ENCODE data around the gene TTLL4.
A peak's percentile ranks its signal among the peaks of the same experiment; 100 is the strongest.
"Not testable (repeated sequence)": the region's sequence is repeated elsewhere in the genome, so short reads cannot be mapped to it uniquely, and the experiment has no call there.

Gene TTLL4, protein sequence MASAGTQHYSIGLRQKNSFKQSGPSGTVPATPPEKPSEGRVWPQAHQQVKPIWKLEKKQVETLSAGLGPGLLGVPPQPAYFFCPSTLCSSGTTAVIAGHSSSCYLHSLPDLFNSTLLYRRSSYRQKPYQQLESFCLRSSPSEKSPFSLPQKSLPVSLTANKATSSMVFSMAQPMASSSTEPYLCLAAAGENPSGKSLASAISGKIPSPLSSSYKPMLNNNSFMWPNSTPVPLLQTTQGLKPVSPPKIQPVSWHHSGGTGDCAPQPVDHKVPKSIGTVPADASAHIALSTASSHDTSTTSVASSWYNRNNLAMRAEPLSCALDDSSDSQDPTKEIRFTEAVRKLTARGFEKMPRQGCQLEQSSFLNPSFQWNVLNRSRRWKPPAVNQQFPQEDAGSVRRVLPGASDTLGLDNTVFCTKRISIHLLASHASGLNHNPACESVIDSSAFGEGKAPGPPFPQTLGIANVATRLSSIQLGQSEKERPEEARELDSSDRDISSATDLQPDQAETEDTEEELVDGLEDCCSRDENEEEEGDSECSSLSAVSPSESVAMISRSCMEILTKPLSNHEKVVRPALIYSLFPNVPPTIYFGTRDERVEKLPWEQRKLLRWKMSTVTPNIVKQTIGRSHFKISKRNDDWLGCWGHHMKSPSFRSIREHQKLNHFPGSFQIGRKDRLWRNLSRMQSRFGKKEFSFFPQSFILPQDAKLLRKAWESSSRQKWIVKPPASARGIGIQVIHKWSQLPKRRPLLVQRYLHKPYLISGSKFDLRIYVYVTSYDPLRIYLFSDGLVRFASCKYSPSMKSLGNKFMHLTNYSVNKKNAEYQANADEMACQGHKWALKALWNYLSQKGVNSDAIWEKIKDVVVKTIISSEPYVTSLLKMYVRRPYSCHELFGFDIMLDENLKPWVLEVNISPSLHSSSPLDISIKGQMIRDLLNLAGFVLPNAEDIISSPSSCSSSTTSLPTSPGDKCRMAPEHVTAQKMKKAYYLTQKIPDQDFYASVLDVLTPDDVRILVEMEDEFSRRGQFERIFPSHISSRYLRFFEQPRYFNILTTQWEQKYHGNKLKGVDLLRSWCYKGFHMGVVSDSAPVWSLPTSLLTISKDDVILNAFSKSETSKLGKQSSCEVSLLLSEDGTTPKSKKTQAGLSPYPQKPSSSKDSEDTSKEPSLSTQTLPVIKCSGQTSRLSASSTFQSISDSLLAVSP

DNA sequence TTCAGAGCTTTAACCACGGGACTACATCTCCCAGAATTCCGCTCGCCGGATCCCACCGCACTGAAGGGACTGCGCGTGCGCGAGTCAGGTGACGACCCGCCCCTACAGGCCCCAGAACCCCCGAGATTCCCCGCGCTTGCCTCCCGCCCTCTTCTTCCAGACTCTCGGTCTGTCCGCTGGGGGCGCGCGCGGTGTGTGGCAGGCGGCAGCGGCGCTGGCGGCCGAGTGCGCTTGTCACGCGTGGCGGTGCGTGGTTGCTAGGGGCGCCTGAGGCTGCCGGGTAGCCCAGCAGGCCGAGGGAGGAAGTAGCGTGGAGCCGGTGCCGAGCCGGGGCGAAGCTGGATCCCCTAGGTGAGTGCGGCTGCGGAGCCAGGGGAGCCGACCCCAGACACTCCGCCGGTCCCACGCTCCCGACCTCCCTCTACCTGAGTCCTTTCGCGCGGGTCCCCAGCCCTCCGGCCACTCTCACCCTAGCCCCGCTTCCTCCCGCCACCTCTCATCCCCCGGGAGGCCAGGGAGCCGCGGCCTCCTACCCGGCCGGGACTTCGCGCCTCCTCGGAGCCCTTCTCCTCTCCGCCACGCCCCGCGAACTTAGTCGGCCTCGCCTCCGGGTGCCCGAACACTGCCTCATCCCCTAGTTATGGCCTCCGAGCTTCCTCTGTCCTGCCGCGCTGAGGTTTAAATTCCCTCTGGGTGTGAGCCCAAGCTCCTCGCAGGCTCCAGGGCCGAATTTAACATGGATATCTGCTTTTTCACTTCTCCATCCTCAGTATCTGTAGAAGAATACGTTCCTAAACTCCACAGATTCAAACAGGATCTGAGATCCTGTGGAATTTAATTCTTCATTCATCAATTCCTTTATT is at the start of gene TTLL4:
TSS of gene TTLL4 (plus strand) at position 149 of the 863 bp plus-strand sequence. CDS start 26,842 bp downstream, outside the sequence.
- TF ChIP-seq ZNF274 (IDR thresholded peaks at IDR 0.05; ENCODE audit: low read depth, low read length), result no peak
- H3K4me3 ChIP-seq (ENCODE audit: low read length), result peak within 1 kb of the TSS; percentile 85

DNA sequence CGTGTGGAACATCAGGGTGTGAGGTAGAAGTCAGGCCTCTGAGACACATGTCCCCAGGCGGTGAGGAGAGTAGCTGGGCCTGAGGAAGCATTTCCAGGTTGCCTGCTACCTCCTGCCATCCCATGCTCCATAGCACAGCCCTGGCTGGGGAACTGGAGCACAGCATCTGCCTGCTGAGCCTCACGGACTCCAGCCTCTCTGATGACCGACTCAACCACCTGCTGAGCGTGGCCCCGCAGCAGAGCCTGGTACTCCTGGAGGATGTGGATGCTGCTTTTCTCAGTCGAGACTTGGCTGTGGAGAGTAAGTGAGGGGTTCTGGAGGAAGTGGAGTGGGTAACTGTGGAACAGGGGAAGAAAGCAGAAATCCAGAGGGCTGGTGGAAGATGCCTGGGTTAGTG is 48.3 kb upstream of the TTLL4 start:
- H3K4me3 ChIP-seq (ENCODE audit: low read length), result no peak overlapping the region
- no peak for TF ChIP-seq ZNF274 (IDR thresholded peaks at IDR 0.05; ENCODE audit: low read depth, low read length)

DNA sequence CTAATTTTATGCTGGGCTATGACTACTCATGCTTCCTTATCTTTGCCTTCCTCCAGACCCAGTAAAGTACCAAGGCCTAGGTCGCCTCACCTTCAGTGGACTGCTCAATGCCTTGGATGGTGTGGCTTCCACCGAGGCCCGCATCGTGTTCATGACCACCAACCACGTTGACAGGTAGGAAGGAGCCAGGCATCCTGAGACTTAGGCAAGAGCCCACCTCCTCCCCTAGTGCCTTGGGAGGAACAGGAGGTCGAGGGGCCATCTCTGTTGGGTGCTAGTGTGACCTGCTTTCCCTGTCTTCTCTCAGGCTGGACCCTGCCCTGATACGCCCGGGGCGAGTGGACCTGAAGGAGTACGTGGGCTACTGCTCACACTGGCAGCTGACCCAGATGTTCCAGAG is 47.8 kb upstream of the TTLL4 start:
- H3K4me3 ChIP-seq (ENCODE audit: low read length), result no peak overlapping the region
- TF ChIP-seq ZNF274 (IDR thresholded peaks at IDR 0.05; ENCODE audit: low read depth, low read length), result no peak

DNA sequence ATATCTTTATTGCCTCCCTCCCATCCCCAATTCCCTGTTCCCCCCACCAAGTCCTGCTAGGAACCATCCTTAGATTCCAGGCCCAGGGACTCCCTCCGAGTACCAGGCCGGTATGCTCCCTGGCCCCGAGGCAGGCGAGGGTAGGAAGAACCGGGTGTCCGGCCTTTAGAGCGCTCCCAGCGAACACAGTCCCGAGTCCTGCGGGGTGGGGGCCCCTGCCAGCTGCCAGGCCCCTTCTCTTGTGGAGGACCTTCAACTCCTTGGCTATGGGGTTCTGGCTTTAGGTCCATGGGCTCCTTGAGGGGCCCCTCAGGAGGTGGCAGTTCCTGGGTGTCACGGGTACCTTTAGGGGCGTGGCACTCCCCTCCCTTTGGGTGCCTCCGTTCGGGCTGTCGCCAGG is 46.7 kb upstream of the TTLL4 start:
- H3K4me3 ChIP-seq (ENCODE audit: low read length), result no peak overlapping the region
- TF ChIP-seq ZNF274 (IDR thresholded peaks at IDR 0.05; ENCODE audit: low read depth, low read length), result no peak

DNA sequence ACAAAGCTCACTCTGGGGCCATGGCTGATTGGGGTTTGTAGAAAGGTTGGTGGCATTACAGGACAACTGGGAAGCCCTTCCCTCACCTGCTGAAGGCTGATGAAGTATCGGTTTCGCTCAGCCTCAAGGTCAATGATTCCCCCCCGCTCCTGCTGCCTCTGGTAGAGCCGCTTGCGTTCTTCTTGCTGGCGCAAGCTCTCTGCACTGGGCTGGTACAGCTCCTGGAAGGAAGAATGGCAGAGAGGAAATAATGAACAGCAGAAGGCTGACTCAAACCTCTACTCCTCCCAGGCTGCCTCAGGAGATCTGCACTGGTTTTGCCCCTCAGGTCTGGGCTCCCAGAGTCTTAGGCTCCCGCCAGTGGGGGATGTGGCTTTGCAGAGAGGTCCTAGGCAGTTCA is 46.0 kb upstream of the TTLL4 start:
- no peak overlapping the region for H3K4me3 ChIP-seq (ENCODE audit: low read length)
- TF ChIP-seq ZNF274 (IDR thresholded peaks at IDR 0.05; ENCODE audit: low read depth, low read length), result no peak

DNA sequence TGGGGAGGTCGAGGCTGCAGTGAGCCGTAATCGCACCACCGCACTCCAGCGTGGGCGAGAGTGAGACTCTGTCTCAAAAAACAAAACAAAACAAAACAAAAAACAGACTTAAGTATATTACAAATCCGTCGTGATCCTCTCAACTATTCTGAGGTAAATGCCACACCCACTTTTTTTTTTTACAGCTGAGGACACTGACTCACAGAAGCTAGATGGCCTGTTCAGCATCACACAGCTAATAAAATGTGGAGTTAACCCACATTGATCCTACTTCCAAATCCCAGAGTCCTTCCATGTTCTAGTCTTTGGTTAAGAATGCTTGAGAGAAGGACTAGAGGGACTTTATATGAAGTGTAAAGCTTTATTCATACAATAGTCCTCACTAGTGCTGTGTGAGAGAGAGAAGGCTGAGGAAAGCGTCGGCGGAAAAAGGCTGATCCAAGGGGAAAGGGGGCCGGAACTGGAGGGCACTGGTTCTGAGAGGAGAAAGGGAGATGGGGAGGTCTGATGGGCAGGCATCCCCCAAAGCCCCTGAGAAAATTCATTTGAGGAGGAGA is 39.5 kb upstream of the TTLL4 start:
- H3K4me3 ChIP-seq (ENCODE audit: low read length), result peak overlapping the region; percentile 83
- TF ChIP-seq ZNF274 (IDR thresholded peaks at IDR 0.05; ENCODE audit: low read depth, low read length), result no peak

DNA sequence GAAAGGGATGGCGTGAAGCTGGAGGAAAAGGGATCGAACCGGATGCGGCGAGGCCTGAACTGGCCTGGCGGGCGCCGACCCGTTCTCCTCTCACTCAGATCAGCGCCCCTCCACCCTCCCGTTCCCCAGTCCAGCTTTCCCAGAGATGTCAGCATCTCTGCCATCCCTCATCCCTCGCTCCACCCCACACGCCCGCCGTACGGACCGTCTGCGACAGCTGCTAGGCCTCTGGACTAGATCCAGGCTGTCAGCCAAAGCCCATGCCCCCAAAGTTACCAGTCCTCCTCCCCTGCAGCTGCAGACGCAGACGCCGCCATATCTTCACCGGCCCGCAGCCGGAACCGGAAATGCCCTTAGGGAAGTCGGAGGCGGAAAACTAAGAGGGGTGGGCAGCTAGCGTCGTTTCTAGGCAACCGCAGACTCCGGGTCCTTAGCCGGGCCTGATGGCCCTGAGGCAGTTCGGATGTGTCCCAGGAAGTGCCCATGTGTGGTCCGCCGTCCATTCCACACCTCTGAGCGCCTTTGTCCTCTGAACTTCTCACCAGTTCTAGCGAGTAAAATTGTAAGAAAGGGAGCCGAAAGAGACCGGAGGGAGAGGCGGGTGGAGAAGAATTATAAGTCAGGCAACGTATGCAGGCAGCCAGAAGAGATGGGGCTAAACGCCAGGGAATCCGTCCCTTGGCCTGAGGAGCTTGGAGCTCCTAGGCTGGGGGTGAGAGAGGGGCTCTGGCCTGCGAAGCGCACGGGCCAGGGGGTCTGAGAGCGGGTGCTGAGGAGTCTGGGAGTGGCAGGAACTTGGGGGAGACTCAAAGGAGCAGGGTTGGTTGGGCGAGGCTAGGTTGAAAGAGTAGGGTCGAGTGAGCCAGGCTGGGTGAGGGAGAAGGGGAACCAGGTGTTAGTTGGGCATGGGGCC is 38.7 kb upstream of the TTLL4 start, which contains the start of the genes RNF25 and STK36:
TSS of gene RNF25 (minus strand) at position 349 of the 913 bp plus-strand sequence. CDS start at position 317, 32 bp downstream.
TSS of gene STK36 (plus strand) at position 433 of the 913 bp plus-strand sequence. CDS start 744 bp downstream, outside the sequence.
- no peak for TF ChIP-seq ZNF274 (IDR thresholded peaks at IDR 0.05; ENCODE audit: low read depth, low read length)
- H3K4me3 ChIP-seq (ENCODE audit: low read length), result peak within 1 kb of the TSS; percentile 83

DNA sequence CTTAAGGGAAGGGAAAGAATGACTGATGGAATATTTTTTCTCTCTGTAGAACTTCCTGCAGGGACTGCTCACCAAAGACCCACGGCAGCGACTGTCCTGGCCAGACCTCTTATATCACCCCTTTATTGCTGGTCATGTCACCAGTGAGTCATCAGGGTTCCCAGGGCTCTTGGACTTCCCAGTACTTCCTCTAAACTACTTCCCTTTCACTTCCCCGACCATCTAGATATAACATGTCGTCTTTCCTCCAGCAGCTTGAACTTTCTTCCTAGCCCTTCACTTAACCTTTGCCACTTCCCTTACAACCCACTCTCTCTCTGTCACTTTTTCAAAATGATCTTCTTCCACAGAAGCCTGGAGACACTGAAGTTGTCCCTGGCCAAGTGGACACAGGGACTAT is 31.5 kb upstream of the TTLL4 start:
- H3K4me3 ChIP-seq (ENCODE audit: low read length), result no peak overlapping the region
- TF ChIP-seq ZNF274 (IDR thresholded peaks at IDR 0.05; ENCODE audit: low read depth, low read length), result no peak

DNA sequence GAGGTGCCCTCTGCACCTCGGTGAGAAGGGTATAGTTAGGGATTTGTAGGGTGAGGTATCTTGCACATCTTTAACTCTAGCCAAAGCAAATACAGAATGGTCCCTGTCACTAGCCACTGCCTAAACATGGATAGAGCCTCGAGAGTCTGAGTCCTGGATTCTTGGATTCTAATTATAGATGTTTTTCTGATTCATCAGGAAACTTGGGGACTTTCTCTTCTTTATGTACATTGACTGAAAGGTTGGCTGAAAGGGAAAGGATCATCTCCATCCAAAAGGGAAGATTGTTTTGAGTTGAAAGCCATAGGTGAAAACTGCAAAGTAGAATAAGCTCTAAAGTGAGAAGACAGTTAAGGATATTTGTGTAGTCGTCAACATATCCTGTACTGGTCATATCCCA is 30.6 kb upstream of the TTLL4 start:
- no peak for TF ChIP-seq ZNF274 (IDR thresholded peaks at IDR 0.05; ENCODE audit: low read depth, low read length)
- H3K4me3 ChIP-seq (ENCODE audit: low read length), result no peak overlapping the region

DNA sequence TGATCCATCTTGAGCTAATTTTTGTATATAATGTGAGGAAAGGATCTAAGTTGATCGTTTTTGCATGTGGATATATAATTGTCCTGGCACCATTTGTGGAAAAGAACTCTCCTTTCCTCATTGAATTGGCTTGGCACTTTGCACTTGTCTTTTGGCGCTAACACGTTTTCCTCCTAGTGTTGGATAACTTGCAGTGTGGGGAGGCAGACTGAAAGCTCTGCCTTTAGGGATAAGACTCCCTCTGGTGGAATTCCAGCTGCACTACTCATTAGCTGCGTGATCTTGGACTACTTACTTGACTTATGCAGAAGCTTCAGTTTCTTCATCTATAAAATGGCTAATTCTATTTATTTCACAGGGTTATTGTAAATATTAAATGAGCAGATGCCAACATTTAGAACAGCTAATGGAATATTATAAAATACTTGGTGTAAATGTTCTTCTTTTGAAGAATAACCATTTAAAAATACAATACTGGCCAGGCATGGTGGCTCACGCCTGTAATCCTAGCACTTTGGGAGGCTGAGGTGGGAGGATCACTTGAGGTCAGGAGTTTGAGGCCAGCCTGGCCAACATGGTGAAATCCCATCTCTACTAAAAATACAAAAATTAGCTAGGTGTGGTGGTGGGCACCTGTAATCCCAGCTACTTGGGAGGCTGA is 23.1 kb upstream of the TTLL4 start:
- H3K4me3 ChIP-seq (ENCODE audit: low read length), result not testable (repeated sequence)

DNA sequence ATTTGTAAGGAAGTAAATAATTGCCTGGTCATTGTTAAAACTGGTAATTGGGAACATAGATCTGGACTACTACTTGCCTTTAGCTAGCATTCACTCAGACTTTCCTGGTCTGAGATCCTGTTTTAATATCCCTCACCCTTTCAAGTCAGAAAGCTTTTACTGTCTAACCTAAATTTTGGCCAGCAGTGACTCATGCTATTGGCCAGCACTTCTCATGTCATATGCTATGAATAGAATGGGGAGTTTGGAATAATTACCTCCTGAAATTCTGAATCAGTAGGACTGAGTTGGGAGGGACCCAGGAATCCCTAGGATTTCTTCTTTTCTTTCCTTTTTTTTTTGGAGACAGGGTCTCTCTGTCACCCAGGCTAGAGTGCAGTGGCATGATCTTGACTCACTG is 19.4 kb upstream of the TTLL4 start:
- H3K4me3 ChIP-seq (ENCODE audit: low read length), result no peak overlapping the region
- TF ChIP-seq ZNF274 (IDR thresholded peaks at IDR 0.05; ENCODE audit: low read depth, low read length), result no peak
